OCI-LY1 (cell line): ENCODE measurements around the gene PYGO2.

ENCODE experiments used
- H2AFZ ChIP-seq: fragments of 200-600 bp; sonication (generic), shearing (Covaris generic); 2 replicates; pipeline ENCODE4 v1.6.0; 2014; ENCODE audit warnings: antibody characterized with exemption, mild to moderate bottlenecking, low read length
- H3F3A ChIP-seq: fragments of 200-600 bp; sonication (generic), shearing (Covaris generic); 2 replicates; pipeline ENCODE4 v1.6.0; 2014; ENCODE audit warnings: mild to moderate bottlenecking, antibody characterized with exemption, low read length, moderate library complexity; ENCODE audit not compliant: insufficient read depth
- H3K27ac ChIP-seq: fragments of 200-600 bp; sonication (generic); 2 replicates; pipeline ENCODE4 v1.5.1; 2014; ENCODE audit warnings: low read length, mixed run types, mild to moderate bottlenecking, low read depth; ENCODE audit not compliant: poor library complexity, severe bottlenecking
- H3K27me3 ChIP-seq: fragments of 200-600 bp; sonication (generic); 2 replicates; pipeline ENCODE4 v1.6.0; 2014; ENCODE audit warnings: antibody characterized with exemption, mild to moderate bottlenecking, low read length, moderate library complexity; ENCODE audit not compliant: insufficient read depth
- H3K36me3 ChIP-seq: fragments of 200-600 bp; sonication (generic); 2 replicates; pipeline ENCODE4 v1.6.1; 2014; ENCODE audit warnings: mild to moderate bottlenecking, antibody characterized with exemption, low read length, moderate library complexity, mixed read lengths; ENCODE audit not compliant: insufficient read depth
- H3K4me1 ChIP-seq: fragments of 200-600 bp; sonication (generic); 2 replicates; pipeline ENCODE4 v1.5.1; 2014; ENCODE audit warnings: mild to moderate bottlenecking, low read length, moderate library complexity; ENCODE audit not compliant: insufficient read depth, severe bottlenecking
- H3K4me2 ChIP-seq: fragments of 200-600 bp; sonication (generic), shearing (Covaris generic); 2 replicates; pipeline ENCODE4 v1.6.1; 2014; ENCODE audit warnings: low read length
- H3K4me3 ChIP-seq: fragments of 200-600 bp; sonication (generic); 2 replicates; pipeline ENCODE4 v1.5.1; 2014; ENCODE audit warnings: low read length, low read depth, mild to moderate bottlenecking, mixed read lengths; ENCODE audit not compliant: poor library complexity, severe bottlenecking
- H3K79me2 ChIP-seq: fragments of 200-600 bp; shearing (Covaris generic); 2 replicates; pipeline ENCODE4 v1.6.1; 2016; ENCODE audit warnings: mixed run types, low read length, mixed read lengths; ENCODE audit not compliant: insufficient read depth
- H3K9ac ChIP-seq: fragments of 200-600 bp; sonication (generic), shearing (Covaris generic); 2 replicates; pipeline ENCODE4 v1.6.1; 2014; ENCODE audit warnings: mild to moderate bottlenecking, low read length, mixed read lengths
- H3K9me2 ChIP-seq: fragments of 200-600 bp; sonication (generic), shearing (Covaris generic); 2 replicates; pipeline ENCODE4 v1.6.1; 2014; ENCODE audit warnings: low read depth, mild to moderate bottlenecking, low read length, mixed read lengths
- H3K9me3 ChIP-seq: fragments of 200-600 bp; shearing (Covaris generic); 2 replicates; pipeline ENCODE4 v1.6.1; 2014; ENCODE audit warnings: low read length, mixed read lengths
- H4K20me1 ChIP-seq: fragments of 200-600 bp; sonication (generic), shearing (Covaris generic); 2 replicates; pipeline ENCODE4 v1.6.0; 2016; ENCODE audit warnings: mild to moderate bottlenecking, low read length; ENCODE audit not compliant: insufficient read depth
- EZH2 ChIP-seq: fragments of 200-600 bp; sonication (generic), shearing (Covaris generic); IDR thresholded peaks from 2 replicates; pipeline ENCODE4 v1.8.0; 2017; ENCODE audit warnings: borderline replicate concordance, mixed run types, mild to moderate bottlenecking, antibody characterized with exemption, low read length, moderate library complexity, mixed read lengths
- TF ChIP-seq, protein P1 (sequence below): fragments of 200-600 bp; sonication (generic), shearing (Covaris generic); IDR thresholded peaks from 2 replicates; pipeline ENCODE4 v1.5.1; 2017; ENCODE audit warnings: mild to moderate bottlenecking, antibody characterized with exemption, low read length, moderate library complexity, mixed read lengths

The PYGO2 gene

DNA sequence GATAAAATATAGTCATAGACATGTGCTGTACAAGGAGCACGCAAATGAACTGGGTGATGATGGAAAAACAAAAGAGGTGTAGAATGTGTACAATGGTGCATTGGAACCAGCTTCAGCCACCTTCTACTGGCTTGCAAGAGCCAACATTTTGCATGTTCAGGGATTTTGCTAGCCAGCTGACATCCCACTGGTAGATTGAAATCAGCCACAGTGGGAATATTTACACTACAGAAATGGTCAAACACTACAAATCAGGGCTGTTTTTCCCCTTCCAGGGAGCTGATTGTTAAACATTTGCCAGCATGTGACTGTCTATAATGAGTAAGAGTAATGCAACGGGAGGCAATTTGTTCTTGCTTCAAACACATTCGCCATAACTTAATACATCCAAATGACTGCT lies 48.3 kb downstream of the PYGO2 start:
- H3K4me2 ChIP-seq, result no peak overlapping the region

DNA sequence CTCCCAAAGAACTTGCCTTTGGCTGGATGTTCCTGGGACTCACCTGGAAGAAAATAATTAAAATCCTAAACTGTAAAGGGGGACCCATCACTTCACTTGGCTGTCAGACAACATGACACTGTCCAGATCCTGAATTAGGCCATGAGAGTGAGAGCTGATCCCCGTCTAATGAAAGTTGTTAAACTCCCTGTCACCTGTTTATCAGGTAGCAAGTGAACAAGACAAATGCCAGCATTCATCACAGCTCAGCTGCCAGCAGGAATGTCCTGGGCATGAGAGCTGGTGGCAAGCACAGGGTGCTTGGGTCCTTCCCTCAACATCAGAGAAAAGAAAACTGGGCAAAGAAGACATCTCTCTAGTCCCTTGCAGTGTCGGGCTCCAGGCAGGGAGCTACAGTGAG lies 48.8 kb downstream of the PYGO2 start:
- no peak overlapping the region for H3K27ac ChIP-seq
- no peak overlapping the region for H3K9ac ChIP-seq
- no peak overlapping the region for H3K4me3 ChIP-seq
- no peaks in the 10 kb centered on the region for H3F3A ChIP-seq
- TF ChIP-seq, protein P1, sequence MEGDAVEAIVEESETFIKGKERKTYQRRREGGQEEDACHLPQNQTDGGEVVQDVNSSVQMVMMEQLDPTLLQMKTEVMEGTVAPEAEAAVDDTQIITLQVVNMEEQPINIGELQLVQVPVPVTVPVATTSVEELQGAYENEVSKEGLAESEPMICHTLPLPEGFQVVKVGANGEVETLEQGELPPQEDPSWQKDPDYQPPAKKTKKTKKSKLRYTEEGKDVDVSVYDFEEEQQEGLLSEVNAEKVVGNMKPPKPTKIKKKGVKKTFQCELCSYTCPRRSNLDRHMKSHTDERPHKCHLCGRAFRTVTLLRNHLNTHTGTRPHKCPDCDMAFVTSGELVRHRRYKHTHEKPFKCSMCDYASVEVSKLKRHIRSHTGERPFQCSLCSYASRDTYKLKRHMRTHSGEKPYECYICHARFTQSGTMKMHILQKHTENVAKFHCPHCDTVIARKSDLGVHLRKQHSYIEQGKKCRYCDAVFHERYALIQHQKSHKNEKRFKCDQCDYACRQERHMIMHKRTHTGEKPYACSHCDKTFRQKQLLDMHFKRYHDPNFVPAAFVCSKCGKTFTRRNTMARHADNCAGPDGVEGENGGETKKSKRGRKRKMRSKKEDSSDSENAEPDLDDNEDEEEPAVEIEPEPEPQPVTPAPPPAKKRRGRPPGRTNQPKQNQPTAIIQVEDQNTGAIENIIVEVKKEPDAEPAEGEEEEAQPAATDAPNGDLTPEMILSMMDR, result no peak
- no peak for TF ChIP-seq EZH2
- H3K9me3 ChIP-seq, result no peaks in the 10 kb centered on the region
- H3K27me3 ChIP-seq, result no peaks in the 10 kb centered on the region
- no peaks in the 10 kb centered on the region for H3K4me1 ChIP-seq
- no peaks in the 10 kb centered on the region for H4K20me1 ChIP-seq
- no peaks in the 10 kb centered on the region for H3K9me2 ChIP-seq
- no peaks in the 10 kb centered on the region for H3K79me2 ChIP-seq
- H3K36me3 ChIP-seq, result peaks cover 16% of the 10 kb centered on the region
- no peak overlapping the region for H3K4me2 ChIP-seq
- no peak overlapping the region for H2AFZ ChIP-seq

More for the DNA sequence above, 48.3 kb downstream of the PYGO2 start:
- Histone ChIP-seq H3K9ac (no peak overlapping the region), H3K36me3 (peaks cover 16% of the 10 kb centered on the region), H3K9me2 (no peaks in the 10 kb centered on the region), H3K27ac (no peak overlapping the region), H3K4me3 (no peak overlapping the region), H3F3A (no peaks in the 10 kb centered on the region), H4K20me1 (no peaks in the 10 kb centered on the region), H3K27me3 (no peaks in the 10 kb centered on the region), H2AFZ (no peak overlapping the region), H3K79me2 (no peaks in the 10 kb centered on the region), H3K4me1 (no peaks in the 10 kb centered on the region), H3K9me3 (no peaks in the 10 kb centered on the region)
- TF ChIP-seq EZH2, result no peak
- TF ChIP-seq, protein P1, result no peak

DNA sequence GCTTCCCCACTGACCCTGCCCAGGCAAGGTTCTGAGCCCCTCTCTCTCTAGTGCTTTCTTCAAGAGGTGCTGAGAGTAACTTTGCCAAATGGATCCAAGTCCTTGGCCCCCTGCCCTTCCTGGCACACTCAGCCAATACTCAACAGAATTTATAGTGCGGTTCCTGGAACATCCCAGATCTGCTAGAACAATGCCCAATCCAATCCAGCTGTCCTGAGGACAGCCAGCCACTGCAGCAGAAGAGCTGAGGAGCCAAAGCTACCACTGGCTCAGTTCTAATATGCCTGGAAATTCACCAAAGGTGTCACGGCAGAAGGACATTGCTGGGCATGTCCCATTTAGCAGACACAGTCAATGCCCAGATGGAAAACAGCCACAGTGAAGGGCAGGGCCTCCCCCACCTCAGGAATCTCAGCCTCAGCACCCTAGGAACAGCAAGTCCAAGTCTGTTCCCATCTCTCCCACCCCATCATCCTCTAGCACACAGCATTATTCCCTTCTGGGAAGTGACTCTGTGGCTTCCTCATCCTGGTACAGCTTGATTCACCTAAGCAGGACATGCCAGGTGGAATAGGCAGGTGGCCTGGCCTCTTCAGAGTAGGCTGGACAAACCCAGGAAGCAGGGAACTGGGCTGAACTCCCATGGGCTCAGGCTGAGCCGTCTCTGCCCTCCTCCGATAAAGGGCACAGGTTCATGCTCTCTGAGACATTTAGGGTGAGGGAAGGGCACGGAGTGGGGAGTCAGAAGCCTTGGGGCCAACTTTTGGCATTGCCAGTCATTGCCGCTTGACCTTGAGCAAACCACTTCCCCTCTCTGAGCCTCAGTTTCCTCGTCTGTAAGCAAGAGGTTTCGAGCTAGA lies 49.7 kb downstream of the PYGO2 start:
- no peaks in the 10 kb centered on the region for H3F3A ChIP-seq
- no peak overlapping the region for H3K27ac ChIP-seq
- TF ChIP-seq, protein P1, result no peak
- no peak for TF ChIP-seq EZH2
- no peak overlapping the region for H3K4me2 ChIP-seq
- H3K4me3 ChIP-seq, result no peak overlapping the region
- H2AFZ ChIP-seq, result no peak overlapping the region
- no peaks in the 10 kb centered on the region for H3K4me1 ChIP-seq
- H3K9me3 ChIP-seq, result no peaks in the 10 kb centered on the region
- peaks cover 11% of the 10 kb centered on the region for H3K36me3 ChIP-seq
- H3K9ac ChIP-seq, result no peak overlapping the region
- no peaks in the 10 kb centered on the region for H3K27me3 ChIP-seq
- H3K9me2 ChIP-seq, result no peaks in the 10 kb centered on the region
- H3K79me2 ChIP-seq, result no peaks in the 10 kb centered on the region
- no peaks in the 10 kb centered on the region for H4K20me1 ChIP-seq
